22Rv1 (cell line): Measurements from ENCODE around the gene MACIR.

Experiments
- ZFX ChIP-seq: fragments of 450-650 bp; IDR thresholded peaks from 2 replicates; pipeline ENCODE4 v1.6.1; 2017; ENCODE audit warnings: antibody characterized with exemption, borderline replicate concordance
- TF ChIP-seq, protein P1 (sequence below): fragments of 450-650 bp; IDR thresholded peaks from 2 replicates; pipeline ENCODE4 v1.5.1; 2017; ENCODE audit warnings: mild to moderate bottlenecking

DNA sequence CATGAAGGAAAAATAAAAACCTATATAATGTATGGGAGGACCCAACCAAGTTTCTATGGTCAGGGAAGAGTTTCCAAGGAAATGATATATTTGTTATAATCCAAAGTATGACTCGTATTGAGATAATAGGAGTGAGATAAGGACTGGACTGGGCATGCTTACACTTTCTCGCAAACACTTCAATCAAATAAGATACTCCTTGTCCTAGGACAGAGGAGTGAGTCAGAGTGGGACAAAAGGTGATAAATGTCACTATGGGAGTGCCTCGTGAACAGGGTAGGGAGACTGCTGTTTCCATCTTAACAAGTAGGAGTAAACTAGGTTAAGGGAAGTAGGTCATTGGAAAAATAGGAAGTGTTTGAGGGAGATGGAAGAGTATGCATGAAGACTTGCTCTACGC lies 47.2 kb downstream of the MACIR start:
- TF ChIP-seq, protein P1, sequence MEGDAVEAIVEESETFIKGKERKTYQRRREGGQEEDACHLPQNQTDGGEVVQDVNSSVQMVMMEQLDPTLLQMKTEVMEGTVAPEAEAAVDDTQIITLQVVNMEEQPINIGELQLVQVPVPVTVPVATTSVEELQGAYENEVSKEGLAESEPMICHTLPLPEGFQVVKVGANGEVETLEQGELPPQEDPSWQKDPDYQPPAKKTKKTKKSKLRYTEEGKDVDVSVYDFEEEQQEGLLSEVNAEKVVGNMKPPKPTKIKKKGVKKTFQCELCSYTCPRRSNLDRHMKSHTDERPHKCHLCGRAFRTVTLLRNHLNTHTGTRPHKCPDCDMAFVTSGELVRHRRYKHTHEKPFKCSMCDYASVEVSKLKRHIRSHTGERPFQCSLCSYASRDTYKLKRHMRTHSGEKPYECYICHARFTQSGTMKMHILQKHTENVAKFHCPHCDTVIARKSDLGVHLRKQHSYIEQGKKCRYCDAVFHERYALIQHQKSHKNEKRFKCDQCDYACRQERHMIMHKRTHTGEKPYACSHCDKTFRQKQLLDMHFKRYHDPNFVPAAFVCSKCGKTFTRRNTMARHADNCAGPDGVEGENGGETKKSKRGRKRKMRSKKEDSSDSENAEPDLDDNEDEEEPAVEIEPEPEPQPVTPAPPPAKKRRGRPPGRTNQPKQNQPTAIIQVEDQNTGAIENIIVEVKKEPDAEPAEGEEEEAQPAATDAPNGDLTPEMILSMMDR, result no peak
- no peak for TF ChIP-seq ZFX
